ENCODE data around the gene SLC13A4.
"Not testable (repeated sequence)": the region's sequence is repeated elsewhere in the genome, so short reads cannot be mapped to it uniquely, and the experiment has no call there.

Gene SLC13A4

DNA sequence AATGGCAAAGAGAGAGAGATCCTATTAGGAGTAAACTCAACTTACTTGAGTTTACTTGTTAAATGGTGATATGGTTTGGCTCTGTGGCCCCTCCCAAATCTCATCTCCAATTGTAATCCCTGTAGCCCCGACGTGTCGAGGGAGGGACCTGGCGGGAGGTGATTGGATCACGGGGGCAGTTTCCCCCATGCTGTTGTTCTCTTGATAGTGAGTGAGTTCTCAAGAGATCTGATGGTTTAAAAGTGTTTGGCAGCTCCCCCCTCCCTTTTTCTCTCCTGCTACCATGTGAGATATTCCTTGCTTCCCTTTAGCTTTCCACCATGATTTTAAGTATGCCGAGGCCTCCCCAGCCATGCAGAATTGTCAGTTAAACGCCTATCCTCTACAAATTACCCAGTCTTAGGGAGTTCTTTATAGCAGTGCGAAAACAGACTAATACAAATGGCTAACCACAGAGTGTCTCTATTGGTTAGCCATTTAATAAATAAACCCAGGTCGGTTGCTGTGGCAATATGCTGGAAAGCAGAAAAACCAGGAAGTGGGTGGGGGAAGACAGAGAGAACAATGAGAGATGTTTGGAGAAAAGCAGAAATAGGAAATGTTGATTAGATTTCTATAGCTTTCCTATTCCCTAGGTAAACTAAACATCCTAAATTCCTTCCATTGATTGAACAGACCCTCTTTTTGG is 68.7 kb downstream of the SLC13A4 start:
- DNase-seq, result no peak

DNA sequence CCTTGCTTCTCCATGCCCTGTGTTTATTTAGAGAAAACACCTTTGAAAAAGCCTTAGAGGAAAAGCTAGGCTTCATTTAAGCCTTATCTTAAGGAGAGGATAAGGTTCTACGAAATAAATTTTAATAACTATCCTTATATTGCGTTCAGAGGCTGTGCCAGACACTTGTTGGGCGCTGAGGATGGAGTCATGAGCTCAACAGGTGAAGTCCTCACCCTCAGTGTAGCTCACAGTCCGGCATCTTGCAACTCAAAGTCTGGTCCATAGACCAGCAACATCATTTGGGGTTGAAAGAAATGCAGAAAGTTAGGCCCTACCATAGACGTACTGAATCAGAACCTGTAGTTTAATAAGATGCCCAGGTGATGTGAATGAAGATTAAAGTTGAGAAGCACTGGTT is 69.4 kb downstream of the SLC13A4 start:
- no peak for DNase-seq

DNA sequence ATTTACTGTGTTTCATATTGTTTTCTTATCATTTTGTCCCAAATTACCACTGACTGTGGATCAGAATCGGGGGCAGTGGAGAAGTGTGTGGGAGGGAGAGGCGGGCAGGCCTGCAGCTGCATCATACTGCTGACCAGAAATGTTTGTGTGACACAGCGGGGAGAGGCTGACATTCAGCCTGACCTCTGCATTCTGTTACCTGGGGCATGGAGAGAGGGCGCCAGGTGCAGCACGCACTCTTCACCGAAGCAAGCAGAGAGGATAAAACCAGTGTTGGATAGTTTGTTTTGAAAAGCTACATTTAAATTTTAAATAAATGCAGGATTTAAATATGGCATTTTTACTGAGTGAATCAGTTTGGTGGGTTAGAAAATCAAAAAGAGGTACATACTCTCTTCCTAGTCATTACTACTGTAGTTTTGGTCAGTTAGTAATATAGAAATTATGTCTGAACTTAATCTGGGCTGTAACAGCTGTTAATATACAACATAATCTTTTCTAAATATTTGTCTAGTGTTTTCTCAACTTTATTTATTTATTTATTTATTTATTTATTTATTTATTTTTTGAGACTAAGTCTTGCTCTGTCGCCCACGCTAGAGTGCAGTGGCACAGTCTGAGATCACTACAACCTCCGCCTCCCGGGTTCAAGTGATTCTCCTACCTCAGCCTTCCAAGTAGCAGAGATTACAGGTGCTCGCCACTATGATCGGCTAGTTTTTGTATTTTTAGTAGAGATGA is 74.5 kb downstream of the SLC13A4 start:
- no peak for DNase-seq

DNA sequence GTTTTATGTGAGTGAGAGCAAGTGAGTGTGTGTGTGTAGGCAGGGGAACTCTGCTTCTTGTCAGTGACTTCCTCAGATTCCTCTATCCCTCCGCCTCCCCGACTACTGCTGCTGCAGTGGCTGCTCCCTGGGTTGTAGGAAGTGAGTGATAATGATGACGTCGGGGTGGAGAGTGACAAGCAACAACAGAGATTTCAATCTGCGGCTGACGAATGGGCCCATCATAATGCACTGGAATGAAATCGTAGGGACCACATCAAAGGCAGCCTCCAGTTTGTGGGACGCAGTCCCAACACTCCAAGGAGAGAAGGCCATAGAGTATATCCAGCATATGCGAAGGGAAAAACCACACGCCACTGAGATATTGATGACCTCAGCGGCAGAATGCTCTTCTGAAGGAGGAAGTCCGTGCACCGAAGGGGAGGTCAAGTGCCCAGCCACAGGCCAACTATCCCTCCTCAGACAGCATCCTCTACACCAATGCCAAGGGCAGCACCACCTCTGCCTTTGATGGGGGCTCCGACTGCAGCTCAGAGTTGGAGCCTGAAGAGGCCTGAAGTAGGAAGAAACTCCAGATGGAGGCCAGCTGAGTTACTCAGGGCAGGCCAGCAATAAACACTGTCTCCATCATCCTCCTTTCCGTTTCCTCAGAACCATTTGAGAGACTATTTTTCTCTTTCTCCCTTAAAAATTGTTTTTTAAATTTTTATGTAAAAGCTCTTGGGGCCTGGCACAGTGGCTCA is 77.0 kb downstream of the SLC13A4 start:
- no peak for DNase-seq

DNA sequence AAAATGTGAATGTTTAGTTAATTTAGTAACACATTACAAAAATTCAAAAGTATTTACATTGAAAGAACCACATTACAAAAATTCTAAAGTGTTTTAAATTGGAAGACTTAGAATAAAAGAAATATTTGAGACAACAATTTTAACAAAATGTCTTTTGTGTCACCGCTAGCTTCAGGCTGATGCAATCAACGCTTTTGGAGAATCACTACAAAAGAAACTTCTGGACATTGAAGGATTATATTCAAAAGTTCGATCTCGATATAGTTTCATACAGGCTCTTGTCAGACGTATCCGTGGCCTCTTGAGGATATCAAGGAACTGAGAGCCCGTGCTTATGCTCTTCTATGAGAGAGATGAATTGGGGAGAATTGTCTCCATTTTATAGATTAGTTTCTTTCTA is 79.8 kb downstream of the SLC13A4 start:
- DNase-seq, result no peak

DNA sequence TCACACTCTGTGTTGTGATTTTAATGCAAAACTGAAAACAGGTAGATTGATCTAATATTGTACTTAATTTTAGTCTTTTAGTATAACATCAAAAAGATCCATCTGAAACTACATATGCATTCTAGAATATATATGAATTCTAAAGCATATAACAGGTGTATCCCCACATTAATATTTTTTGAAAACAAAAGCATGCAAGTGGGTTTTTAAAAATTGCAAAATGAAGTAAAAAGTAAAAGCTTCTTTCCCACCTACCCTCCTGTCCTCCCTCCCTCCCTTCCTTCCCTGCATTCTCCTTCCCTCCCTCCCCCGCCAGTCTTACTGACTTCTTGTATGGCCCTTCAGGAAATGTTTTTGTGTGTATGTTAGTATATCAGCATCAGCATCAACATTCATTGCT is 80.2 kb downstream of the SLC13A4 start:
- no peak for DNase-seq

- DNase-seq, result no peak
Observed at GRCh38 chr7:135645296-135645904, 82.6 kb downstream of the SLC13A4 start.

GRCh38 chr7:135644729-135645128 is 83.3 kb downstream of the SLC13A4 start:
- no peak for DNase-seq

- DNase-seq, result no peak
Observed at GRCh38 chr7:135644154-135644553, 83.8 kb downstream of the SLC13A4 start.

DNA sequence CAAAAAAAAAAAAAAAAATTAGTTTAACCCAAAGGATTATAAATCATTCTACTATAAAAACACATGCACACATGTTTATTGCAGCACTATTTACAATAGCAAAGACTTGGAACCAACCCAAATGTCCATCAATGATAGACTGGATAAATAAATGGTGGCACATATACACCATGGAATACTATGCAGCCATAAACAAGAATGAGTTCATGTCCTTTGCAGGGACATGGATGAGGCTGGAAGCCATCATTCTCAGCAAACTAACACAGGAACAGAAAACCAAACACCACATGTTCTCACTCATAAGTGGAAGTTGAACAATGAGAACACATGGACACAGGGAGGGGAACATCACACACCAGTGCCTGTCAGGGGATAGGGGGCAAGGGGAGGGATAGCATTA is 88.3 kb downstream of the SLC13A4 start:
- not testable (repeated sequence) for DNase-seq

GRCh38 chr7:135634191-135634878 is 93.7 kb downstream of the SLC13A4 start:
- no peak for DNase-seq
